Neuronal stem cell (in vitro differentiated cells): ENCODE measurements around the gene UQCR11.
A peak's percentile ranks its signal among the peaks of the same experiment; 100 is the strongest.

Source experiments
- DNase-seq: peaks from one replicate; pipeline ENCODE4 v3.0.0-alpha.2; 2013; ENCODE audit warnings: low spot score
- H2AFZ ChIP-seq: one replicate; pipeline ENCODE4 v1.6.1; 2013; ENCODE audit warnings: mild to moderate bottlenecking, low read length, inconsistent platforms
- H2AK5ac ChIP-seq: 2 replicates; pipeline ENCODE4 v1.6.1; 2013; ENCODE audit warnings: low read depth, mild to moderate bottlenecking, inconsistent platforms, low read length, moderate library complexity, mixed read lengths
- H2BK120ac ChIP-seq: 2 replicates; pipeline ENCODE4 v1.6.1; 2013; ENCODE audit warnings: low read depth, mild to moderate bottlenecking, inconsistent platforms, low read length, moderate library complexity, mixed read lengths
- H2BK12ac ChIP-seq: one replicate; pipeline ENCODE4 v1.6.1; 2013; ENCODE audit warnings: low read length, inconsistent platforms
- H2BK15ac ChIP-seq: 2 replicates; pipeline ENCODE4 v1.6.1; 2013; ENCODE audit warnings: mild to moderate bottlenecking, low read length, inconsistent platforms, mixed read lengths
- H2BK5ac ChIP-seq: one replicate; pipeline ENCODE4 v1.6.1; 2013; ENCODE audit warnings: inconsistent platforms, mild to moderate bottlenecking, low read length, moderate library complexity
- H3K14ac ChIP-seq: one replicate; pipeline ENCODE4 v1.6.1; 2013; ENCODE audit warnings: low read length, inconsistent platforms
- H3K18ac ChIP-seq: 2 replicates; pipeline ENCODE4 v1.6.1; 2013; ENCODE audit warnings: low read length, inconsistent platforms
- H3K23ac ChIP-seq: 2 replicates; pipeline ENCODE4 v1.6.1; 2013; ENCODE audit warnings: low read depth, mild to moderate bottlenecking, mixed read lengths, low read length, inconsistent platforms; ENCODE audit not compliant: poor library complexity
- H3K27ac ChIP-seq: replicated peaks from 3 replicates; pipeline ENCODE4 v1.5.1; 2013; ENCODE audit warnings: low read length, inconsistent platforms
- H3K27me3 ChIP-seq, 3 experiments: 2 replicates each; pipeline ENCODE4 v1.6.1; 2013; ENCODE audit warnings: low read length in 3 of 3, mild to moderate bottlenecking in 2 of 3, inconsistent platforms in 1 of 3, low read depth in 1 of 3, mixed read lengths in 1 of 3, moderate library complexity in 1 of 3; ENCODE audit not compliant: control insufficient read depth in 3 of 3, insufficient read depth in 3 of 3
- H3K36me3 ChIP-seq, 2 donors: replicated peaks in 1 of 2; 2 replicates each; pipeline ENCODE4 v1.6.1; 2013; ENCODE audit warnings: low read length in 2 of 2; ENCODE audit not compliant: control insufficient read depth in 2 of 2, insufficient read depth in 2 of 2
- H3K4ac ChIP-seq: 2 replicates; pipeline ENCODE4 v1.6.1; 2013; ENCODE audit warnings: inconsistent platforms, mild to moderate bottlenecking, low read length, moderate library complexity
- H3K4me1 ChIP-seq, 2 donors: 1 replicate in 1 of 2; 2 replicates in 1 of 2; pipeline ENCODE4 v1.6.1; 2013; ENCODE audit warnings: low read length in 2 of 2, low read depth in 1 of 2; ENCODE audit not compliant: control insufficient read depth in 2 of 2, insufficient read depth in 1 of 2
- H3K4me2 ChIP-seq: one replicate; pipeline ENCODE4 v1.6.1; 2013; ENCODE audit warnings: mild to moderate bottlenecking, low read length, inconsistent platforms; ENCODE audit not compliant: insufficient read depth, poor library complexity, severe bottlenecking
- H3K4me3 ChIP-seq, 2 donors: 2 replicates each; pipeline ENCODE4 v1.5.1; 2013; ENCODE audit warnings: low read length in 2 of 2, mild to moderate bottlenecking in 2 of 2, inconsistent platforms in 1 of 2, moderate library complexity in 1 of 2
- H3K79me1 ChIP-seq: one replicate; pipeline ENCODE4 v1.6.1; 2013; ENCODE audit warnings: low read depth, mild to moderate bottlenecking, inconsistent platforms, low read length, moderate library complexity
- H3K9ac ChIP-seq: one replicate; pipeline ENCODE4 v1.6.1; 2013; ENCODE audit warnings: mild to moderate bottlenecking, low read depth, low read length, inconsistent platforms; ENCODE audit not compliant: poor library complexity
- H3K9me3 ChIP-seq, 2 donors: replicated peaks in 1 of 2; 2 replicates each; pipeline versions ENCODE3 to v1.6.1; 2013; ENCODE audit warnings: low read length in 2 of 2, mild to moderate bottlenecking in 2 of 2, inconsistent platforms in 1 of 2, low read depth in 1 of 2, mixed read lengths in 1 of 2, moderate library complexity in 1 of 2; ENCODE audit not compliant: control insufficient read depth in 2 of 2, insufficient read depth in 1 of 2
- H4K8ac ChIP-seq: one replicate; pipeline ENCODE4 v1.6.1; 2013; ENCODE audit warnings: low read depth, mild to moderate bottlenecking, inconsistent platforms, low read length, moderate library complexity
- H4K91ac ChIP-seq: one replicate; pipeline ENCODE4 v1.6.1; 2013; ENCODE audit warnings: low read length, low read depth, mild to moderate bottlenecking, inconsistent platforms; ENCODE audit not compliant: poor library complexity
- WGBS, 2 donors: extraction: QIAGEN DNeasy Blood & Tissue Kit; methylation state at CpG; one replicate each; pipeline ENCODE4 v1.1.7; 2013; ENCODE audit warnings: missing lambda C conversion rate in 2 of 2, mixed read lengths in 1 of 2; ENCODE audit not compliant: insufficient read length in 2 of 2, insufficient replicate concordance in 1 of 2; ENCODE audit errors: extremely low coverage in 2 of 2; 5-methylcytosine and 5-hydroxymethylcytosine counted together

UQCR11 gene

DNA sequence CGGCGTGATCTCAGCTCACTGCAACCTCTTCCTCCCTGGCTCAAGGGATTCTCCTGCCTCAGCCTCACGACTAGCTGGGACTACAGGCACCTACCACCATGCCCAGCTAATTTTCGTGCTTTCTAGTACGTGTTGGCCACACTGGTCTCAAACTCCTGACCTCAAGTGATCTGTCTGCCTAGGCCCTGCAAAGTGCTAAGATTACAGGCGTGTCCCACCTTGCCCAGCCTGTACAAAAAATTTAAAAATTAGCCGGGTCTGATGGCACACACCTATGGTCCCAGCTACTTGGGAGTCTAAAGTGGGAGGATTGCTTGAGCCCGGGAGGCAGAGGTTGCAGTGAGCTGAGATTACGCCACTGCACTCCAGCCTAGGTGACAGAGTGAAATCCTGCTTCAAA, 32.5 kb downstream of the UQCR11 start:
- peaks cover 0 to 6% of the 10 kb centered on the region in 2 donors for H3K9me3 ChIP-seq
- no peaks in the 10 kb centered on the region for H3K4me1 ChIP-seq
- no CpG with 5 or more reads among the region's 9 CpGs for whole genome bisulfite sequencing, 2 donors
- no peak overlapping the region for H3K4ac ChIP-seq
- no peaks in the 10 kb centered on the region for H3K79me1 ChIP-seq
- H3K23ac ChIP-seq, result no peak overlapping the region
- no peak overlapping the region for H3K27ac ChIP-seq
- H3K9ac ChIP-seq, result no peak overlapping the region
- no peak overlapping the region for H3K14ac ChIP-seq
- no peak overlapping the region for H2AFZ ChIP-seq
- H3K36me3 ChIP-seq, result peaks cover 20 to 22% of the 10 kb centered on the region in 2 donors
- no peak overlapping the region for H2BK5ac ChIP-seq
- no peak overlapping the region for H3K18ac ChIP-seq
- H4K91ac ChIP-seq, result no peak overlapping the region
- no peak overlapping the region for H3K4me3 ChIP-seq
- no peak overlapping the region for H2BK12ac ChIP-seq
- H3K27me3 ChIP-seq, result peaks cover 0 to 6% (median 0%) of the 10 kb centered on the region in 3 experiments
- H3K4me2 ChIP-seq, result no peak overlapping the region
- no peak overlapping the region for H2AK5ac ChIP-seq
- no peak overlapping the region for H2BK120ac ChIP-seq
- no peak overlapping the region for H4K8ac ChIP-seq
- no peak overlapping the region for H2BK15ac ChIP-seq
- DNase-seq, result no peak

GRCh38 chr19:1571358-1571757, 33.9 kb downstream of the UQCR11 start:
- H3K4me2 ChIP-seq, result no peak overlapping the region
- H3K9ac ChIP-seq, result no peak overlapping the region
- H3K18ac ChIP-seq, result no peak overlapping the region
- no peak overlapping the region for H3K4ac ChIP-seq
- no peak overlapping the region for H2BK120ac ChIP-seq
- H2BK12ac ChIP-seq, result no peak overlapping the region
- no peak overlapping the region for H2BK15ac ChIP-seq
- no CpG with 5 or more reads among the region's 12 CpGs for WGBS, 2 donors
- peak overlapping the region; percentile 22 for H3K23ac ChIP-seq
- H2AK5ac ChIP-seq, result no peak overlapping the region
- no peak overlapping the region for H3K27ac ChIP-seq
- H4K91ac ChIP-seq, result no peak overlapping the region
- peaks cover 0 to 6% (median 0%) of the 10 kb centered on the region in 3 experiments for H3K27me3 ChIP-seq
- DNase-seq, result no peak
- H3K9me3 ChIP-seq, result peaks cover 0 to 6% of the 10 kb centered on the region in 2 donors
- H3K36me3 ChIP-seq, result peaks cover 7 to 8% of the 10 kb centered on the region in 2 donors
- no peak overlapping the region for H3K4me3 ChIP-seq
- no peak overlapping the region for H4K8ac ChIP-seq
- peaks cover 2% of the 10 kb centered on the region for H3K79me1 ChIP-seq
- H2AFZ ChIP-seq, result no peak overlapping the region
- H3K14ac ChIP-seq, result no peak overlapping the region
- H3K4me1 ChIP-seq, result no peaks in the 10 kb centered on the region
- H2BK5ac ChIP-seq, result no peak overlapping the region

- H3K4me2 ChIP-seq, result no peak overlapping the region
- no peak for DNase-seq
- H3K27ac ChIP-seq, result no peak overlapping the region
- H4K91ac ChIP-seq, result no peak overlapping the region
- H3K18ac ChIP-seq, result no peak overlapping the region
- no peak overlapping the region for H3K14ac ChIP-seq
- no peak overlapping the region for H2AFZ ChIP-seq
- H3K9ac ChIP-seq, result no peak overlapping the region
- no peak overlapping the region for H2AK5ac ChIP-seq
- H3K9me3 ChIP-seq, result peaks cover 0 to 6% of the 10 kb centered on the region in 2 donors
- H2BK15ac ChIP-seq, result no peak overlapping the region
- no peak overlapping the region for H4K8ac ChIP-seq
- H3K27me3 ChIP-seq, result peaks cover 0 to 6% (median 0%) of the 10 kb centered on the region in 3 experiments
- peaks cover 3% of the 10 kb centered on the region in 2 donors for H3K4me1 ChIP-seq
- H3K4ac ChIP-seq, result no peak overlapping the region
- no peak overlapping the region for H3K4me3 ChIP-seq
- no peak overlapping the region for H3K23ac ChIP-seq
- no peak overlapping the region for H2BK5ac ChIP-seq
- no peak overlapping the region for H2BK12ac ChIP-seq
- H3K36me3 ChIP-seq, result peaks cover 3 to 7% of the 10 kb centered on the region in 2 donors
- WGBS, 2 donors, result no CpG with 5 or more reads among the region's 13 CpGs
- no peak overlapping the region for H2BK120ac ChIP-seq
- H3K79me1 ChIP-seq, result peaks cover 2% of the 10 kb centered on the region
These were observed 34.4 kb downstream of the UQCR11 start for GRCh38 chr19:1570836-1571235.

- H2BK5ac ChIP-seq, result no peak overlapping the region
- H3K27ac ChIP-seq, result no peak overlapping the region
- no peak overlapping the region for H3K4ac ChIP-seq
- H2BK15ac ChIP-seq, result no peak overlapping the region
- peaks cover 5 to 14% of the 10 kb centered on the region in 2 donors for H3K36me3 ChIP-seq
- H4K91ac ChIP-seq, result no peak overlapping the region
- no peak overlapping the region for H3K9ac ChIP-seq
- no peak overlapping the region for H2BK12ac ChIP-seq
- no peak overlapping the region for H3K4me3 ChIP-seq
- no peak overlapping the region for H2BK120ac ChIP-seq
- peaks cover 8% of the 10 kb centered on the region in 2 donors for H3K4me1 ChIP-seq
- peaks cover 8% of the 10 kb centered on the region for H3K79me1 ChIP-seq
- H4K8ac ChIP-seq, result no peak overlapping the region
- 100% methylated on average over 1 of the region's 4 CpGs; no CpG with 5 or more reads in 1 of the 2 donors for WGBS, 2 donors
- no peak overlapping the region for H3K18ac ChIP-seq
- peaks cover 0 to 6% (median 0%) of the 10 kb centered on the region in 3 experiments for H3K27me3 ChIP-seq
- no peak overlapping the region for H2AK5ac ChIP-seq
- no peak overlapping the region for H3K14ac ChIP-seq
- no peak overlapping the region for H2AFZ ChIP-seq
- no peak overlapping the region for H3K23ac ChIP-seq
- H3K4me2 ChIP-seq, result no peak overlapping the region
- H3K9me3 ChIP-seq, result peaks cover 0 to 6% of the 10 kb centered on the region in 2 donors
- no peak for DNase-seq
These were observed 35.3 kb downstream of the UQCR11 start for GRCh38 chr19:1569997-1570396.
